GM19455 (cell line): Measurements from ENCODE around the gene RSPO4.
"Not testable (repeated sequence)": the region's sequence is repeated elsewhere in the genome, so short reads cannot be mapped to it uniquely, and the experiment has no call there.

Experiments
- ATAC-seq: cut with Tn5 transposase; IDR thresholded peaks from one replicate; pipeline ENCODE4 v1.9.1; 2021; ENCODE audit not compliant: unreplicated experiment

The RSPO4 gene

DNA sequence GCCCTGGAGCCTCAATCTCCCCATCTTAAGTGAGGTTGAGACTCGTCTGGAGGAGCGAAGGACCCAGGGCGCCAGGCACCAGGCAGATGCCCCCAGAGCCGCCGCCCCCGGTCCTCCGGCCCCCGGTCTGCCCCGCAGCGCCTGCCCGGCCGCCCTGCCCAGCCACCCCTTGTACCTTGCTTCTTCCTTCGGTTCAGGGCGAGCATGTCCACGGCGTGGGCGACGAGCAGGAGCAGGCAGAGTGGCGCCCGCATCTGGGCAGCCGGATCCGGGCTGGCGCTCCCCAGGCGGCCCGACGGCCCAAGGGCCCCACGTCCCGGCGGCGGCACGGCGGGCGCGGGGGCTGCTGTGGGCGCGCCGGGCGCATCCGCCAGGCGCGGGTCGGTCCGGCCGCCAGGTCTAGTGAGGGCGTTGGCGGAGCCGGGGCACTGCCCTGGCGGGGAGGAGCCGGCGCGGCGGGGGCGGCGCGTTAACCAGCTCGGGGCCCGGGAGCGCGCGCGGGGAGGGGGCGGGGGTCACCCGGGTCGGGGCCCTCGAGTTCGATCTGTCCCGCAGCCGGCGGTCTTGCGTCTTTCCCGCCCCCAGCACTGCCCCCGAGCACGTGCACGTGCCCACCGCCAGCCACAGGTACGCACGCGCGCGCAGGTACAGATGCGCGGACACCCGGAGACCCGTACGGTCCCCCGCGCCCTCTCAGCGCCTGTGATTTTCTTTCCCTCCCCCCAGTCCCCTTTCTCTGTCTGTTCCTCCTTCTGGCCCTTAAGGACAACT lies at the start of gene RSPO4:
TSS of gene RSPO4 (minus strand) at position 401 of the 771 bp plus-strand sequence. CDS start at position 254, 147 bp downstream.
- ATAC-seq, result no peak

DNA sequence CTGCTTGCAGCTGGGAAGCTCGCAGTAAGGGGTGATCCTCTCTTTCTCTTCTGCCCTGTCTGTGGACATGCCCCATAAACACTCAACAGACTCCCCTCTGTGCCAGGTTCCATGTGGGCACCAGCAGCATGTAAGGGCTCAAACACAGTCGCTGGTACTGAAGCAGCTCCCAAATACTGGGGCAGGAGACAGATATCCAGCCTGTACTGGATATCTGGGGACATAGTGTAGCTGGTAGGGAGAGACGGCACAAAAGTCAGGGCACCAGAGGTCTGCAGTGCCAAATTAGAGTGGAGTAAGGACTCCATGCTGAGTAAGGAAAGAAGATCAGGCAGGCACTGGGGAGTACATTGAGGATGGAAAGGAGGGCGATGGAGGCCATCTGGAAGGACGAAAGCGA lies 48.3 kb upstream of the RSPO4 start:
- ATAC-seq, result no peak

DNA sequence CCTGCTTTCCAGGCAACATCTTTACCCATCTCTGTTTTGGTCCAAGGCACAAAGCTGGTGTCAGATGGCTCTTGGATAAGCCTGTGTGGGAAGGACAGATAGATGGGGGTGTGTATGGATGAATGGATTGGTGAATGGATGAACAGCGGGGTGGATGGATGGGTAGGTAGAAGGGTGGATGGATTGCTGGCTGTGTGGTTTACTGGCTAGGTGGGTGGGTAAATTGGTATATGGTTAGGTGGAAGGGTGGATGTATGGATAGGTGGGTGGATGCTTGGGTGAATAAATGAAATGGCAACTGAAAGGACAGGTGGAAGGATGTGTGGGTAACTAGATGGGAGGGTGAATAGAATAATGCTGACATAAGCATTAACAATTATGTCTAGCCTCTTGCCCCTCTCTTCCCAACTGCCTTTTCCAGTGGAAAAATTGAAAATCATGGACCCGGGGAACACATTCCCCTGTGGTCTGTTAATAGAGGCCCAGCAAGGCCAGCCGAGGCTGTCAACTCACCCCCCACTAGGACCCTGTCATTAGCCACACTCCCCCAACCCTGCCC lies 43.8 kb upstream of the RSPO4 start:
- no peak for ATAC-seq

DNA sequence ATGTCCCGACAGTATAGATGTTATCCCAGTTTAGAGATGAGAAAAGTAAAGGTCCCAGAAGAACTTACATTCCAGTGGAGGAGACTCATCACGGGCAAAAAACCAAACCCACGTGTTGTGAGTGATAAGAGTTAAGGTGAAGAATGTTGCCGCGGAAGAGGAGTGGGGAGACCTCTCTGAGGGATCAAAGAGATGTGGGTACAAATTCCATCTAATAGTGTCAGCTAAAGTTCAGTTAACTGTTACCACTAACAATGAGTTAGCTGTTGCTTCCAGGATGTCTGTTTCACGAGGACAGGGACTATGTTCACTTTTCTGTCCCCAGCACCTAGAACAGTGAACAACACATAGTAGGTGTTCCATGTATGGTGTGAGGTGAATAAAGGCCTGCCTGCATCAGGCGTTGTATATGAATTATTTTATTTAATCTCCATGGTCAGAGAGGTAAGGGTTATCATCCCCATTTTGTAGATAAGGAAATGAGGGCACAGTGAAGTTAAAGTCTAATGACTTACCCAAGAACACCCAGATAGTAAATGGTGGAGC lies 39.8 kb upstream of the RSPO4 start:
- ATAC-seq, result no peak

GRCh38 chr20:1038205-1038604 lies 36.1 kb upstream of the RSPO4 start:
- ATAC-seq, result no peak

DNA sequence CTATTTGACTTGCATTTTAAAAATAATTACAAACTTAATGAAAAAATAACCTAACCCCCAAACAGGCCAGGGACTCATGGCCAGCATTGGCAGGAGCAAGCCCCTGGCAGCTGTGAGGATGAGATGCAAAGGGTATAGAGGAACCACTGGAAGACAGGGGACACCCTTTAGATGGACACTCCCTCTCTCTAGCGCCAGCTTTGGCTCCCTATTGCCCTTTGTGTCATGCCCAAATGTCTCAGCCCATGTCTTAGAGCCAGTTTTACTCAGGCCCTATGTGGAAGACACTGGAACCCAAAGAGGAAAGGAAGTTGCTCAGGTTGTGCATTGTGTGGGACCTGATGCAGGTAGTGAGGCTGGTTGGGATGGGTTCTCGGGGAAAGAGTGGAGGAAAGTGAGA lies 34.9 kb upstream of the RSPO4 start:
- ATAC-seq, result no peak

GRCh38 chr20:1035466-1035865 lies 33.4 kb upstream of the RSPO4 start:
- ATAC-seq, result no peak

- ATAC-seq, result no peak
Observed at GRCh38 chr20:1034415-1034789, 32.3 kb upstream of the RSPO4 start.

- ATAC-seq, result no peak
Observed at GRCh38 chr20:1033751-1034414, 31.8 kb upstream of the RSPO4 start.

DNA sequence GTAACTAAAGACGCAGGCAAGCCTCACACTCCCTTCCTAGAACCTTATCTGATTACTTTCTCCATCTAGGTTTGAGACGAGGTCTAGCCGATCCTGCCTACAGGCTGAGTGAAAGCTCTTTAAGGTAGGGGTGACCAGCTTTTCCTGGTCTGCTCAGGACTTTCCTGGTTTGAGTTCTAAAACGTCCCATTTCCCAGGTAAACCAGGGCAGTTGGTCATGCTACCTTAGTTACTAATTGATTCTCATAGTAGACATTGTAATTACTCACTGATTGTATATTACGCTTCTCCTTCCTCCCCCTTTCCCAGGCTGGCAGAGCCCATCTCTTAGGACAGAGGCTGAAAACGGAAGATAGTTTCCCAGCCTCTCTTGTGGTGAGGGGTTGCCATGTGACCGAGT lies 27.9 kb upstream of the RSPO4 start:
- no peak for ATAC-seq

DNA sequence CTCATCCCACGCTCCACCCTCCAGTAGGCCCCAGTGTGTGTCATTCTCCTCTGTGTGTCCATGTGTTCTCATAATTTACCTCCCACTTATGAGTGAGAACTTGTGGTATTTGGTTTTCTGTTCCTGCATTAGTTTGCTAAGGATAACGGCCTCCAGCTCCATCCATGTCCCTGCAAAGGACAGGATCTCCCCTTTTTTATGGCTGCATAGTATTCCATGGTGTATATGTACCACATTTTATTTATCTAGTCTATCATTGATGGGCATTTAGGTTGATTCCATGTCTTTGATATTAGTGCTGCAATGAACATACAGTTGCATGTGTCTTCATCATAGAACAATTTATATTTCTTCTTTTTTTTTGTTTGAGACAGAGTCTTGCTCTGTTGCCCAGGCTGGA lies 24.1 kb upstream of the RSPO4 start:
- not testable (repeated sequence) for ATAC-seq

DNA sequence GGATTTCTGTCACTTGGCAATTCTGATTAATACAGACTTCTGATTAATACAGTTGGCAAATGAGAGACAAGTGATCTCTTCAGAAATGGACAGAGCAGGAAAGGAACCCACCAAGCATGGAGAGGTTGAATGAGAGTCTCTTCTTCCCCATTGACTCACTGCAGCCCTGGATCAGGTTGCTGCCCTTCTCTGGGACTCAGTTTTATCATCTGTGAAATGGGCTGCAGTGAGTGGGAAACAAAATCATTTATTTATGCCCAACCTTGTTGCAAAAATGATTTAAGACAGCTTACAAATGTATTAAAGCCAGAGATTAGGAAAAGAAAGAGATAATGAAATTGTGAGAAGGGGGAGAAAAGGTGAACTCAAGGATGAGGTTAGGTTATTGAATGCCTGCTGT lies 20.8 kb upstream of the RSPO4 start:
- no peak for ATAC-seq

GRCh38 chr20:1020614-1021013 lies 18.5 kb upstream of the RSPO4 start:
- no peak for ATAC-seq

GRCh38 chr20:1019344-1019743 lies 17.2 kb upstream of the RSPO4 start:
- no peak for ATAC-seq

GRCh38 chr20:1017677-1018076 lies 15.6 kb upstream of the RSPO4 start:
- ATAC-seq, result no peak

DNA sequence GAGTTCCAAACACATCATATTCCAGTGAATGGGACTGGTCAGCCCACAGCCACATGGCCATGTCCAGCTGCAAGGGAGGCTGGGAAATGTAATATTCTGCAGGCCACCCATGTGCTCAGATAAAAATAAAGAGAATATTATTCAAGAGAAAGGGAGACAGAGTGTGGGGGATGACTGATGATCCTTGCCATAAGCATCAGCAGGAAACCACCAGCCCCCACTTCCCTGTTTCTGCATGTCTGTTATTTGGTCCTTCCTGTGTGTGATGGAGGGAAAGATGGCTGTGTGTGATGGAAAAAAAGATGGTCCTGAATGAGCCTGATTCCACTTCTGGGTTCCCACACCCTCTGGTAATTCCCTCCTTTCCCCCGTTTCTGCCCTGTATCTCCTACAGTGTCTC lies 13.1 kb upstream of the RSPO4 start:
- no peak for ATAC-seq

GRCh38 chr20:1014471-1014870 lies 12.4 kb upstream of the RSPO4 start:
- ATAC-seq, result no peak

DNA sequence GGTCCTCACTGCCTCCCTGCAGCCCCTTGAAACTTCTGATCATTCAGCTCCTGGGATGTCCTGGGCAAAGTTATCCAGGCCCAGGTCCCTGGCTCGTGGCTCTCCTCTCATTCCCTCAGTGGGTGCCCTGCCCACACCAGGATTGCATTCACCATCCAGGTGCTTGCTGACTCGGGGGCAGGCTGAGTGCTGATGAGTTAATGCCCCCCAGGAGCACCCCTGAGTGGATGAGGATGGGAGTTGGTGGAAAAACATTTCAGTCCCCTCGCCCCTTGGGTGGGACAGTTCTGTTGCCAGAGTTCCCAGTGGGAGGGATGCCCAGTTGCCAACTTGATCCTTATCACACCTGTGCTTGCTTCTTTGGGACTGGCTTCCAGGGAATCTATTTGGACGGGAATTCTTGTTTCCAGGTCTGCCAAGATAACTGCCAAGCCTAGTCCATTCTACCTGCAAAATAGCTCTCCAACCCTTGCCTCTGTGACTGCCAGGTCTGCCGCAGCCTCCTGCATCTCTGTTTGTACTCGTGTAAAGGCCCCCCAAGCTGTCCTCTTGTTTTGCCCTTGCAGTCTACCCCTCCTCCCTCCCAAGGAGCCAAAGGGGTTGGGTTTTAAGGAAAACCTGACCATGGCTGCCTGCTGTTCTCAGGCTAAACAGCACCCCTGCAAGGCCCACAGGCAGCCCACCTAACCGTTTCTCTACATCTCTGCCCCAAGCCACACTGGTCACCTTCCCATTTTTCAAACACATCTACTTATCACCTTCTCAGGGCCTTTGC lies 11.6 kb upstream of the RSPO4 start:
- ATAC-seq, result no peak

DNA sequence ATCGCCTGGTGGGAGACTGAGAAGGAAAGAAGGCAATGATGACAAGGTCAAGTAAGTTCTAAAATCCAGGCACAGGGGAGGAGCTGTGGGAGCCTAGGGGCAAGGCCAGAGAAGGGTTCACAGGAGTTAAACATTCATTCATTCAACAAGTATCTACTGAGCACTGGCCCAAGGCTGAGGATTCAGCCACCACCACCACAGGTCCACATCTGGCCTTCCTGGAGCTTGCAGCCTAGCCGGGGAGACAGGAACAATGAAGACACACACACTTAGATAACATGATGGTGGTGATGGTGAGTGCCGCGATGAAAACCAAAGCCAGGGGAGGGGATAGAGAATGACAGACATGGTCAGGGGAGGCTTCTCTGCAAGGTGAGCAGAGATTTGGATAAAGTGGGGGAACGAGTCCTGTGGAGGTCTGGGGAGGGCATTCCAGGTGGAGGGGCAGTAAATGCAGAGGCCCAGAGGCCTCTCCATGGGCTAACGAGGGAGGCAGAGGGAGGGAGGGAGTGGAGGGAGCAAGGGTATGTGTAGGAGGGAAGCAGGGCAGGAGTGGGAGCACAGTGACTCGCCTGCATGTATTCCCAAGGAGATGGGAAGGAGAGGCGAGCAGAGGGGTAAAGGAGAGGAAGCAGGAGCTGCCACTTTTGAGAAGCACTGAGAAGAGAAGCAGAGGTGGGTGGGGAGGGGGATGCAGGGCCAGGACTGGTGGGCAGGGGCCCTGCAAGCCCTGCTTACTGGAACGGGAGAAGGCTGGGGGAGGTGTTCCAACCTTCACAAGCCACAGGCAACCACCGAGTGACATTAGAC lies 10.5 kb upstream of the RSPO4 start:
- ATAC-seq, result no peak

DNA sequence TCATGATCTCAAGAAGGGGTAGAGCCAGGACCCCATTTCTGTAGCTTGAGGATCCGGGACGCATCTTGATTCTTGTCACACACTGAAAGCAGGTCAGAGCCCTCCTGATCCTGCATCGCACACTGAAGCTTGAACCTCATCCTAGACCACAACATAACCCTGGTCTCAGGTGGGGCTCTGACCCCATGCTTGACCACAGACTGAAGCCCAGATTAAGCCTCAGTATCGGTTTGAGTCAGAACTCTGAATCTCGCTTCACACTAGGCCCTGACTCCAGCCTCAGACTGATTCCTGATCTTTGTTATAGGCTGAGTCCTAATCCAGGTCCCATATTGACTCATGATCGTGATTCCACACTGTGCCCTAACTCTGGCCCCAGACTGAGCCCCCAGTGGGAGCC lies 8.5 kb upstream of the RSPO4 start:
- ATAC-seq, result peak; percentile 75
